Hepatocyte (in vitro differentiated cells): Measurements from ENCODE around the gene NOX5. TPM values are rescaled to one million over a fixed set of nuclear protein-coding genes. Genes with fewer than 3 reads are reported as not detected.

ENCODE experiments used
- DNase-seq: peaks from one replicate; pipeline ENCODE4 v3.0.0-alpha.2; 2016; ENCODE audit warnings: low spot score
- H2AFZ ChIP-seq: fragments of 200-600 bp; sonication (generic); 2 replicates; pipeline ENCODE4 v1.6.0; 2016; ENCODE audit warnings: antibody characterized with exemption, mild to moderate bottlenecking
- H3K27ac ChIP-seq: fragments of 200-600 bp; sonication (generic); 2 replicates; pipeline ENCODE4 v1.5.1; 2016; ENCODE audit warnings: mild to moderate bottlenecking
- H3K27me3 ChIP-seq: fragments of 200-600 bp; sonication (generic); 2 replicates; pipeline ENCODE4 v1.6.1; 2016
- H3K36me3 ChIP-seq: fragments of 200-600 bp; sonication (generic); replicated peaks from 2 replicates; pipeline ENCODE4 v1.5.1; 2016; ENCODE audit warnings: low read depth; ENCODE audit not compliant: insufficient read depth
- H3K4me1 ChIP-seq: fragments of 200-600 bp; sonication (generic); 2 replicates; pipeline ENCODE4 v1.5.1; 2016; ENCODE audit warnings: mild to moderate bottlenecking, moderate library complexity; ENCODE audit not compliant: insufficient read depth
- H3K4me2 ChIP-seq: fragments of 200-600 bp; sonication (generic); 2 replicates; pipeline ENCODE4 v1.6.0; 2016
- H3K4me3 ChIP-seq: fragments of 200-600 bp; sonication (generic); 2 replicates; pipeline ENCODE4 v1.5.1; 2016; ENCODE audit warnings: mild to moderate bottlenecking
- H3K79me2 ChIP-seq: fragments of 200-600 bp; sonication (generic); 2 replicates; pipeline ENCODE4 v1.6.0; 2017; ENCODE audit warnings: mild to moderate bottlenecking
- H3K9me2 ChIP-seq: fragments of 200-600 bp; sonication (generic); replicated peaks from 2 replicates; pipeline ENCODE4 v1.6.0; 2017; ENCODE audit warnings: mild to moderate bottlenecking; ENCODE audit not compliant: insufficient read depth
- H3K9me3 ChIP-seq: fragments of 200-600 bp; sonication (generic); 2 replicates; pipeline ENCODE4 v1.5.1; 2016; ENCODE audit warnings: low read depth, mild to moderate bottlenecking
- H4K20me1 ChIP-seq: fragments of 200-600 bp; sonication (generic); 2 replicates; pipeline ENCODE4 v1.6.0; 2016; ENCODE audit warnings: mild to moderate bottlenecking; ENCODE audit not compliant: insufficient read depth, poor library complexity, severe bottlenecking
- EZH2 ChIP-seq: fragments of 200-600 bp; sonication (generic); IDR thresholded peaks from 2 replicates; pipeline ENCODE4 v1.6.1; 2016; ENCODE audit warnings: antibody characterized with exemption, mild to moderate bottlenecking, borderline replicate concordance
- EZH2phosphoT487 ChIP-seq: fragments of 200-600 bp; sonication (generic); IDR thresholded peaks from one replicate; pipeline ENCODE4 v1.6.1; 2018; ENCODE audit warnings: antibody characterized with exemption, mild to moderate bottlenecking, low read depth, moderate library complexity; ENCODE audit not compliant: unreplicated experiment, severe bottlenecking
- WGBS: methylation state at CpG from one replicate; pipeline ENCODE4 v1.1.6; 2016; ENCODE audit warnings: low lambda C conversion rate; ENCODE audit errors: missing lambda C conversion rate; 5-methylcytosine and 5-hydroxymethylcytosine counted together
- polyA plus RNA-seq: library from polyadenylated mRNA; unstranded; fragments of >200 nt; fragmentation: Nextera tagmentation; extraction: Ambion mirVana; gene quantifications from 2 replicates; pipeline ENCODE4 v1.2.1, GENCODE V29; 2016
- total RNA-seq: library from RNA; depleted of rRNA; stranded (reverse); fragments of >200 nt; gene quantifications from 2 replicates; pipeline ENCODE4 v1.2.3, GENCODE V29; 2014
- TF ChIP-seq, protein P1 (sequence below): fragments of 200-600 bp; sonication (generic); IDR thresholded peaks from 2 replicates; pipeline ENCODE4 v1.5.1; 2016; ENCODE audit warnings: antibody characterized with exemption, mild to moderate bottlenecking; ENCODE audit not compliant: poor library complexity

Gene NOX5
- total and polyA plus RNA-seq, 2 experiments from 2014 or later: 0.13 TPM; not detected in 1

DNA sequence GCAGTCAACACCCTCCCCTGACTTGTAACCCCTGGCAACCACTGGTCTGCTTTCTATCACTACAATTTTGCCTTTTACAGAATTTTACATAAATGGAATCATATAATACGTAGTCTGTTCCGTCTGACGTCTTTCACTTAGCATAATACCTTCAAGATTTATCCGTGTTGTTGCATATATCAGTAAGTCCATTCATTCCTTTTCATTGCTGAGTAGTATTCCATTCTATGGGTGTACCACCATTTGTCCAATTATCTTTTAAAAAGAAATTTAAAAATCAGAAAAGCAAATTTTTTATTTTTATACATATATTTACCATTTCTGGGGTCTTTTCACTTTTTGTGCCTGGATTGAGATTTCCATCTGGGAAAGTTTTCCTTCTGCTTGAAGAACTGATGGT lies 35.5 kb downstream of the NOX5 start:
- no peak overlapping the region for H2AFZ ChIP-seq
- no peaks in the 10 kb centered on the region for H4K20me1 ChIP-seq
- H3K27me3 ChIP-seq: no peaks in the 10 kb centered on the region
- H3K9me3 ChIP-seq: no peaks in the 10 kb centered on the region
- H3K36me3 ChIP-seq: no peaks in the 10 kb centered on the region
- no peaks in the 10 kb centered on the region for H3K79me2 ChIP-seq
- no peak overlapping the region for H3K27ac ChIP-seq
- no peak overlapping the region for H3K4me2 ChIP-seq
- no peaks in the 10 kb centered on the region for H3K4me1 ChIP-seq
- H3K9me2 ChIP-seq: no peaks in the 10 kb centered on the region
- WGBS: 89% methylated on average over 4 of the region's 4 CpGs
- DNase-seq: no peak
- TF ChIP-seq, protein P1, sequence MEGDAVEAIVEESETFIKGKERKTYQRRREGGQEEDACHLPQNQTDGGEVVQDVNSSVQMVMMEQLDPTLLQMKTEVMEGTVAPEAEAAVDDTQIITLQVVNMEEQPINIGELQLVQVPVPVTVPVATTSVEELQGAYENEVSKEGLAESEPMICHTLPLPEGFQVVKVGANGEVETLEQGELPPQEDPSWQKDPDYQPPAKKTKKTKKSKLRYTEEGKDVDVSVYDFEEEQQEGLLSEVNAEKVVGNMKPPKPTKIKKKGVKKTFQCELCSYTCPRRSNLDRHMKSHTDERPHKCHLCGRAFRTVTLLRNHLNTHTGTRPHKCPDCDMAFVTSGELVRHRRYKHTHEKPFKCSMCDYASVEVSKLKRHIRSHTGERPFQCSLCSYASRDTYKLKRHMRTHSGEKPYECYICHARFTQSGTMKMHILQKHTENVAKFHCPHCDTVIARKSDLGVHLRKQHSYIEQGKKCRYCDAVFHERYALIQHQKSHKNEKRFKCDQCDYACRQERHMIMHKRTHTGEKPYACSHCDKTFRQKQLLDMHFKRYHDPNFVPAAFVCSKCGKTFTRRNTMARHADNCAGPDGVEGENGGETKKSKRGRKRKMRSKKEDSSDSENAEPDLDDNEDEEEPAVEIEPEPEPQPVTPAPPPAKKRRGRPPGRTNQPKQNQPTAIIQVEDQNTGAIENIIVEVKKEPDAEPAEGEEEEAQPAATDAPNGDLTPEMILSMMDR: no peak
- TF ChIP-seq EZH2 (no peak), EZH2phosphoT487 (no peak)
- no peak overlapping the region for H3K4me3 ChIP-seq

DNA sequence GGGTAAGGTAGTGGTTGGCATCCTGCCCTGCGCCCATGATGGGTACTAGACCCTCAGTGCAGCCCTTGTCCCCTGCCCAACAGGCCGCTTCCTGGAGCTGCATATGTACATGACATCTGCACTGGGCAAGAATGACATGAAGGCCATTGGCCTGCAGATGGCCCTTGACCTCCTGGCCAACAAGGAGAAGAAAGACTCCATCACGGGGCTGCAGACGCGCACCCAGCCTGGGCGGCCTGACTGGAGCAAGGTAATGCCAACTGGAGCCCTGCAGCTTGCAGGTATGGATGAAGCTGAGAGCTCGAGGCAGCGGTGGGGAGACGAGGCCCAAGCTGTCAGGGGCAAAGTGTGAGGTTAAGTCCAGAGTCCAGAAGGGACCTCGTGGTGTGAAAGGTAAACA lies 40.8 kb downstream of the NOX5 start:
- Histone ChIP-seq H3K9me2 (no peaks in the 10 kb centered on the region), H3K36me3 (no peaks in the 10 kb centered on the region), H3K4me2 (no peak overlapping the region), H3K4me3 (no peak overlapping the region), H3K9me3 (no peaks in the 10 kb centered on the region), H3K27ac (no peak overlapping the region), H4K20me1 (no peaks in the 10 kb centered on the region), H3K4me1 (no peaks in the 10 kb centered on the region), H2AFZ (no peak overlapping the region), H3K27me3 (peaks cover 15% of the 10 kb centered on the region), H3K79me2 (no peaks in the 10 kb centered on the region)
- TF ChIP-seq EZH2: no peak
- no peak for TF ChIP-seq EZH2phosphoT487
- TF ChIP-seq, protein P1: no peak
- no peak for DNase-seq
- 92% methylated on average over 10 of the region's 10 CpGs for WGBS

DNA sequence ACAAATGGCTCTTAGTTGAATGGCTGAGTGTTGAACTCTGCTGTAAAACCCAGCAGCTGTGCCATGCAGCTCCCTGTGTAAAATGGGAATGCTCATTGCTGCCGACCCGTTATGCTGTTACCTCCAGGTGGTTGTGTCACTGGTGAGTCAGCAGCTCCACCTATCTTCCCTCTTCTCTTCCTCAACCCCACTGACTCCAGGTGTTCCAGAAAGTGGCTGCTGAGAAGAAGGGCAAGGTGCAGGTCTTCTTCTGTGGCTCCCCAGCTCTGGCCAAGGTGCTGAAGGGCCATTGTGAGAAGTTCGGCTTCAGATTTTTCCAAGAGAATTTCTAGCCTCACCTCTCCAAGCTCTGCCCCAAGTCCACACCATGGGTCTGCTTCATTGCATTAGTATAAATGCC lies 41.9 kb downstream of the NOX5 start:
- TF ChIP-seq, protein P1: no peak
- no peak for TF ChIP-seq EZH2phosphoT487
- TF ChIP-seq EZH2: no peak
- Histone ChIP-seq H4K20me1 (no peaks in the 10 kb centered on the region), H3K4me2 (no peak overlapping the region), H3K4me1 (no peaks in the 10 kb centered on the region), H3K36me3 (no peaks in the 10 kb centered on the region), H3K27ac (no peak overlapping the region), H3K79me2 (no peaks in the 10 kb centered on the region), H3K9me3 (no peaks in the 10 kb centered on the region), H3K27me3 (peaks cover 15% of the 10 kb centered on the region), H2AFZ (no peak overlapping the region), H3K9me2 (no peaks in the 10 kb centered on the region), H3K4me3 (no peak overlapping the region)
- DNase-seq: peak; percentile 43
- WGBS: 36% methylated on average over 3 of the region's 3 CpGs
